H1 (cell line): ENCODE data around the gene SLC8A1. TPM values are rescaled to one million over a fixed set of nuclear protein-coding genes. Genes with fewer than 3 reads are reported as not detected.

Source experiments
- CTCF ChIA-PET: fragments of 300-600 bp; sonication (Branson Sonifier 250); formaldehyde crosslinking; loops from one replicate; lab custom pipeline; 2021; ENCODE audit not compliant: partially characterized antibody; lab: Charles Lee
- POLR2A ChIA-PET: fragments of 300-600 bp; sonication (Branson Sonifier 250); formaldehyde crosslinking; loops from one replicate; lab custom pipeline; 2021; ENCODE audit warnings: inconsistent platforms; ENCODE audit not compliant: partially characterized antibody; lab: Charles Lee
- DNase-seq, 2 experiments: peaks; one replicate each; pipeline versions ENCODE4 v3.0.0 to v3.0.0-alpha.2; 2010 to 2022; ENCODE audit warnings: low spot score in 2 of 2, low read depth in 1 of 2, mixed read lengths in 1 of 2
- FAIRE-seq: peaks from 2 replicates; lab custom pipeline; 2011; peaks lifted over from hg19 to GRCh38; lab: Jason Lieb, UNC
- H2AFZ ChIP-seq: 2 replicates; pipeline ENCODE4 v1.8.1; 2012; ENCODE audit warnings: low read length, inconsistent platforms
- H2AK5ac ChIP-seq: 2 replicates; pipeline ENCODE4 v1.6.1; 2013; ENCODE audit warnings: low read depth, low read length
- H2BK120ac ChIP-seq: replicated peaks from 2 replicates; pipeline ENCODE3; 2013; ENCODE audit warnings: low read depth, low read length, inconsistent platforms
- H2BK12ac ChIP-seq: 2 replicates; pipeline ENCODE4 v1.6.1; 2013; ENCODE audit warnings: low read depth, low read length
- H2BK15ac ChIP-seq: 2 replicates; pipeline ENCODE4 v1.6.1; 2013; ENCODE audit warnings: low read length
- H2BK20ac ChIP-seq: 2 replicates; pipeline ENCODE4 v1.6.1; 2013; ENCODE audit warnings: low read length
- H2BK5ac ChIP-seq: 2 replicates; pipeline ENCODE4 v1.6.1; 2013; ENCODE audit warnings: low read depth, low read length
- H3K14ac ChIP-seq: 2 replicates; pipeline ENCODE4 v1.6.1; 2013; ENCODE audit warnings: inconsistent platforms; ENCODE audit not compliant: insufficient read length
- H3K18ac ChIP-seq: 2 replicates; pipeline ENCODE4 v1.6.1; 2013; ENCODE audit warnings: low read length; ENCODE audit errors: extremely low read depth
- H3K23ac ChIP-seq: 2 replicates; pipeline ENCODE4 v1.6.1; 2013; ENCODE audit warnings: inconsistent platforms; ENCODE audit not compliant: insufficient read length
- H3K23me2 ChIP-seq: 2 replicates; pipeline ENCODE4 v1.6.1; 2013; ENCODE audit warnings: low read depth, low read length
- H3K27ac ChIP-seq: 2 replicates; pipeline ENCODE4 v1.6.1; 2011; ENCODE audit warnings: low read depth, low read length, inconsistent platforms
- H3K27me3 ChIP-seq, 4 experiments: replicated peaks in 1 of 4; 1 replicate in 1 of 4; 2 replicates in 3 of 4; pipeline versions ENCODE4 v1.6.1 to v1.8.1; 2011 to 2013; ENCODE audit warnings: low read length in 3 of 4, mild to moderate bottlenecking in 3 of 4, inconsistent platforms in 2 of 4, mixed read lengths in 2 of 4, moderate library complexity in 1 of 4; ENCODE audit not compliant: control insufficient read depth in 3 of 4, insufficient read depth in 3 of 4; ENCODE audit errors: extremely low read depth in 1 of 4
- H3K36me3 ChIP-seq, 4 experiments: 2 replicates each; pipeline versions ENCODE4 v1.6.1 to v1.8.1; 2011 to 2013; ENCODE audit warnings: mild to moderate bottlenecking in 4 of 4, low read length in 3 of 4, moderate library complexity in 2 of 4, control low read depth in 1 of 4, inconsistent platforms in 1 of 4; ENCODE audit not compliant: insufficient read depth in 4 of 4, control insufficient read depth in 2 of 4
- H3K4ac ChIP-seq: replicated peaks from 2 replicates; pipeline ENCODE3; 2013; ENCODE audit warnings: low read length, low read depth, mixed read lengths, inconsistent platforms; ENCODE audit not compliant: insufficient read length
- H3K4me1 ChIP-seq, 4 experiments: replicated peaks in 1 of 4; 1 replicate in 1 of 4; 2 replicates in 3 of 4; pipeline versions ENCODE4 v1.6.1 to v1.8.1; 2011 to 2013; ENCODE audit warnings: low read length in 3 of 4, inconsistent platforms in 2 of 4, mixed read lengths in 1 of 4; ENCODE audit not compliant: insufficient read depth in 4 of 4, control insufficient read depth in 3 of 4
- H3K4me2 ChIP-seq, 2 experiments: 2 replicates each; pipeline versions ENCODE4 v1.6.1 to v1.8.1; 2011 to 2013; ENCODE audit warnings: low read depth in 2 of 2, low read length in 2 of 2, control low read depth in 1 of 2, inconsistent platforms in 1 of 2, mild to moderate bottlenecking in 1 of 2; ENCODE audit not compliant: insufficient read depth in 1 of 2
- H3K4me3 ChIP-seq, 4 experiments: fragments of 200-600, 300-600 bp in 1 of 4; sonication (generic), shearing (Covaris generic), sonication (Bioruptor Twin) in 1 of 4; 2 replicates each; pipeline versions ENCODE4 v1.5.1 to v1.8.1; 2011 to 2016; ENCODE audit warnings: low read length in 4 of 4, low read depth in 3 of 4, control low read depth in 2 of 4, inconsistent platforms in 2 of 4, mild to moderate bottlenecking in 2 of 4, mixed read lengths in 1 of 4, moderate library complexity in 1 of 4; ENCODE audit not compliant: insufficient read depth in 2 of 4; ENCODE audit errors: extremely low read depth in 1 of 4
- H3K56ac ChIP-seq: replicated peaks from 2 replicates; pipeline ENCODE3; 2013; ENCODE audit warnings: low read depth, mild to moderate bottlenecking, mixed read lengths, low read length, inconsistent platforms; ENCODE audit not compliant: insufficient read length
- H3K79me1 ChIP-seq: 2 replicates; pipeline ENCODE4 v1.6.1; 2013; ENCODE audit warnings: low read depth, low read length, control low read depth
- H3K79me2 ChIP-seq, 2 experiments: 2 replicates each; pipeline versions ENCODE4 v1.6.1 to v1.8.1; 2012 to 2013; ENCODE audit warnings: low read length in 2 of 2, mild to moderate bottlenecking in 2 of 2, inconsistent platforms in 1 of 2; ENCODE audit not compliant: insufficient read depth in 2 of 2, control insufficient read depth in 1 of 2
- H3K9ac ChIP-seq, 4 experiments: replicated peaks in 1 of 4; 1 replicate in 1 of 4; 2 replicates in 3 of 4; pipeline versions ENCODE4 v1.6.1 to v1.8.1; 2011 to 2013; ENCODE audit warnings: low read depth in 3 of 4, low read length in 3 of 4, control low read depth in 2 of 4, mild to moderate bottlenecking in 2 of 4, moderate library complexity in 2 of 4, inconsistent platforms in 1 of 4; ENCODE audit errors: extremely low read depth in 1 of 4
- H3K9me3 ChIP-seq, 2 experiments: 2 replicates each; pipeline versions ENCODE4 v1.6.1 to v1.8.1; 2012 to 2013; ENCODE audit warnings: mild to moderate bottlenecking in 2 of 2, moderate library complexity in 2 of 2, control low read depth in 1 of 2, inconsistent platforms in 1 of 2, low read depth in 1 of 2, low read length in 1 of 2, mixed read lengths in 1 of 2; ENCODE audit not compliant: insufficient read depth in 2 of 2
- H4K20me1 ChIP-seq, 2 experiments: replicated peaks in 1 of 2; 2 replicates each; pipeline versions ENCODE3 to v1.8.1; 2011 to 2013; ENCODE audit warnings: inconsistent platforms in 2 of 2, low read length in 2 of 2, mild to moderate bottlenecking in 1 of 2; ENCODE audit not compliant: insufficient read depth in 2 of 2, control insufficient read depth in 1 of 2
- H4K5ac ChIP-seq: 2 replicates; pipeline ENCODE4 v1.6.1; 2013; ENCODE audit warnings: low read length, low read depth, mixed read lengths, inconsistent platforms; ENCODE audit not compliant: insufficient read length
- H4K8ac ChIP-seq: 2 replicates; pipeline ENCODE4 v1.8.0; 2013; ENCODE audit warnings: mild to moderate bottlenecking, moderate library complexity, low read length, inconsistent platforms; ENCODE audit not compliant: insufficient read depth; ENCODE audit errors: extremely low read depth
- H4K91ac ChIP-seq: replicated peaks from 2 replicates; pipeline ENCODE3; 2013; ENCODE audit warnings: low read length, mixed read lengths, inconsistent platforms; ENCODE audit not compliant: insufficient read length
- RAD21 ChIP-seq, 2 experiments: IDR thresholded peaks in 1 of 2; conservative IDR thresholded peaks in 1 of 2; 2 replicates each; pipeline ENCODE4 v1.6.1; 2011; ENCODE audit warnings: low read depth in 2 of 2, low read length in 2 of 2, improper control_type of control experiment in 1 of 2, inconsistent platforms in 1 of 2, mild to moderate bottlenecking in 1 of 2, moderate library complexity in 1 of 2
- SP2 ChIP-seq: IDR thresholded peaks from 2 replicates; pipeline ENCODE4 v1.6.1; 2012; ENCODE audit warnings: mild to moderate bottlenecking, low read length, inconsistent platforms
- WGBS, 2 experiments: shearing (Covaris generic) in 1 of 2; methylation state at CpG; one replicate each; pipeline versions ENCODE4 v1.1.6 to v1.1.7; 2013 to 2015; ENCODE audit warnings: low lambda C conversion rate in 2 of 2, mixed read lengths in 2 of 2, inconsistent platforms in 1 of 2, low coverage in 1 of 2, missing lambda C conversion rate in 1 of 2; ENCODE audit not compliant: insufficient replicate concordance in 2 of 2, insufficient coverage in 1 of 2, insufficient read length in 1 of 2; ENCODE audit errors: extremely low coverage in 1 of 2, missing lambda C conversion rate in 1 of 2; 5-methylcytosine and 5-hydroxymethylcytosine counted together
- polyA plus RNA-seq, 7 experiments: library from polyadenylated mRNA; depleted of rRNA in 3 of 7; stranded (reverse) in 5 of 7; unstranded in 2 of 7; fragments of >200 nt in 5 of 7; fragments of 200-250 nt in 2 of 7; gene quantifications; 1 replicate in 5 of 7; 2 replicates in 1 of 7; 4 replicates in 1 of 7; pipeline versions ENCODE4 v1.2.1 to v1.2.3, GENCODE V29; 2011 to 2013; ENCODE audit warnings: missing spikeins in 2 of 7, mixed read lengths in 2 of 7
- total RNA-seq: library from RNA; stranded (reverse); fragmentation: NEBNext Ultra II Directional; extraction: Animal tissue kit (Norgen Biotek cat#: 25700); gene quantifications from 2 replicates; pipeline ENCODE4 v1.2.1, GENCODE V29; 2021
- TF ChIP-seq, protein P1 (sequence below): IDR thresholded peaks from 2 replicates; pipeline ENCODE4 v1.6.1; 2012; ENCODE audit warnings: inconsistent platforms

The SLC8A1 gene
- total and polyA plus RNA-seq, 2 of the 8 experiments (the other 6 are each of a cell fraction or from before 2014, with no cell fraction given): 0.68 to 3.6 TPM

- ChIA-PET CTCF (interaction anchor here (0.6 to 1.8 kb wide), 21 partner anchors 8 to 448 kb away, joined by 3 to 9 read pairs (median 4); no protein-coding TSS in a partner anchor), POLR2A (interaction anchor here (0.6 kb wide), 1 partner anchor 447 kb away, joined by 3 read pairs; no protein-coding TSS in a partner anchor)
- no peak overlapping the region for H3K23ac ChIP-seq
- H3K4me1 ChIP-seq: peaks cover 0 to 8% (median 3%) of the 10 kb centered on the region in 4 experiments; a peak in 3 of 7 replicates
- WGBS, 2 experiments: 93% methylated on average over 1 of the region's 1 CpG; no CpG with 5 or more reads in 1 of the 2 experiments
- no peak overlapping the region for H3K9ac ChIP-seq
- no peaks in the 10 kb centered on the region for H3K79me1 ChIP-seq
- no peak overlapping the region for H2BK5ac ChIP-seq
- H3K14ac ChIP-seq: no peak overlapping the region
- no peak overlapping the region for H4K5ac ChIP-seq
- no peak overlapping the region for H4K91ac ChIP-seq
- H3K36me3 ChIP-seq: no peaks in the 10 kb centered on the region
- no peaks in the 10 kb centered on the region for H3K23me2 ChIP-seq
- H3K56ac ChIP-seq: no peak overlapping the region
- no peak overlapping the region for H2BK20ac ChIP-seq
- H2BK15ac ChIP-seq: no peak overlapping the region
- no peak overlapping the region for H3K27ac ChIP-seq
- H2BK120ac ChIP-seq: no peak overlapping the region
- no peak for FAIRE-seq
- H4K8ac ChIP-seq: no peak overlapping the region
- no peaks in the 10 kb centered on the region for H3K27me3 ChIP-seq
- no peak overlapping the region for H2AFZ ChIP-seq
- no peak for DNase-seq
- H3K4me2 ChIP-seq: no peak overlapping the region
- no peak overlapping the region for H3K4ac ChIP-seq
- H3K9me3 ChIP-seq: no peaks in the 10 kb centered on the region
- no peaks in the 10 kb centered on the region for H3K79me2 ChIP-seq
- H4K20me1 ChIP-seq: no peaks in the 10 kb centered on the region
- no peak overlapping the region for H3K18ac ChIP-seq
- no peak overlapping the region for H2BK12ac ChIP-seq
- no peak overlapping the region for H3K4me3 ChIP-seq
- no peak overlapping the region for H2AK5ac ChIP-seq
- TF ChIP-seq SP2 (no peak), RAD21 (IDR thresholded peaks at IDR 0.05 in 1 of 2, conservative IDR thresholded peaks at IDR 0.05 in 1 of 2; ENCODE audit: low read depth in 2 of 2, low read length in 2 of 2) (peak; percentile 50 to 56)
- TF ChIP-seq, protein P1, sequence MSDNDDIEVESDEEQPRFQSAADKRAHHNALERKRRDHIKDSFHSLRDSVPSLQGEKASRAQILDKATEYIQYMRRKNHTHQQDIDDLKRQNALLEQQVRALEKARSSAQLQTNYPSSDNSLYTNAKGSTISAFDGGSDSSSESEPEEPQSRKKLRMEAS: no peak
Observed at GRCh38 chr2:40213071-40213470, 238.8 kb downstream of the SLC8A1 start.
